Measurements from ENCODE around the gene FRMD4A.

The FRMD4A gene

GRCh38 chr10:14270370-14270769 lies 60.4 kb downstream of the FRMD4A start:
- no peak overlapping the region for H3K27ac ChIP-seq
- TF ChIP-seq CTCF (conservative IDR thresholded peaks at IDR 0.05): no peak

GRCh38 chr10:14265709-14266108 lies 65.0 kb downstream of the FRMD4A start:
- H3K27ac ChIP-seq: no peak overlapping the region
- TF ChIP-seq CTCF (conservative IDR thresholded peaks at IDR 0.05): no peak

- TF ChIP-seq CTCF (conservative IDR thresholded peaks at IDR 0.05): no peak
- H3K27ac ChIP-seq: no peak overlapping the region
These were observed 67.8 kb downstream of the FRMD4A start for GRCh38 chr10:14262836-14263425.

GRCh38 chr10:14261336-14261735 lies 69.4 kb downstream of the FRMD4A start:
- TF ChIP-seq CTCF (conservative IDR thresholded peaks at IDR 0.05): no peak
- H3K27ac ChIP-seq: no peak overlapping the region

GRCh38 chr10:14259696-14260566 lies 70.8 kb downstream of the FRMD4A start:
- H3K27ac ChIP-seq: peak overlapping the region; percentile 35; the same call in 1 of the 2 replicates
- no peak for TF ChIP-seq CTCF (conservative IDR thresholded peaks at IDR 0.05)

GRCh38 chr10:14254368-14254767 lies 76.4 kb downstream of the FRMD4A start:
- TF ChIP-seq CTCF (conservative IDR thresholded peaks at IDR 0.05): no peak
- peak overlapping the region; percentile 52 for H3K27ac ChIP-seq

- H3K27ac ChIP-seq: peak overlapping the region; percentile 52
- TF ChIP-seq CTCF (conservative IDR thresholded peaks at IDR 0.05): no peak
These were observed 77.0 kb downstream of the FRMD4A start for GRCh38 chr10:14253711-14254110.

Measured in VCaP (cell line).